CD4-positive, alpha-beta T cell treated with Interleukin-15 for 4 hours (primary cell): ENCODE data around the gene SPRTN.

Experiments
- DNase-seq: peaks from one replicate; pipeline ENCODE4 v3.0.0-alpha.2; 2020; ENCODE audit warnings: low spot score

SPRTN gene

GRCh38 chr1:231338270-231339128 is at the start of gene SPRTN:
TSS of gene SPRTN (plus strand) at chr1:231338293. CDS start at chr1:231338384, 91 bp downstream.
- DNase-seq: no peak

GRCh38 chr1:231295938-231296337 is 42.2 kb upstream of the SPRTN start:
- no peak for DNase-seq

GRCh38 chr1:231301990-231302389 is 36.1 kb upstream of the SPRTN start:
- no peak for DNase-seq

GRCh38 chr1:231310391-231310934 is 27.6 kb upstream of the SPRTN start:
- no peak for DNase-seq

DNA sequence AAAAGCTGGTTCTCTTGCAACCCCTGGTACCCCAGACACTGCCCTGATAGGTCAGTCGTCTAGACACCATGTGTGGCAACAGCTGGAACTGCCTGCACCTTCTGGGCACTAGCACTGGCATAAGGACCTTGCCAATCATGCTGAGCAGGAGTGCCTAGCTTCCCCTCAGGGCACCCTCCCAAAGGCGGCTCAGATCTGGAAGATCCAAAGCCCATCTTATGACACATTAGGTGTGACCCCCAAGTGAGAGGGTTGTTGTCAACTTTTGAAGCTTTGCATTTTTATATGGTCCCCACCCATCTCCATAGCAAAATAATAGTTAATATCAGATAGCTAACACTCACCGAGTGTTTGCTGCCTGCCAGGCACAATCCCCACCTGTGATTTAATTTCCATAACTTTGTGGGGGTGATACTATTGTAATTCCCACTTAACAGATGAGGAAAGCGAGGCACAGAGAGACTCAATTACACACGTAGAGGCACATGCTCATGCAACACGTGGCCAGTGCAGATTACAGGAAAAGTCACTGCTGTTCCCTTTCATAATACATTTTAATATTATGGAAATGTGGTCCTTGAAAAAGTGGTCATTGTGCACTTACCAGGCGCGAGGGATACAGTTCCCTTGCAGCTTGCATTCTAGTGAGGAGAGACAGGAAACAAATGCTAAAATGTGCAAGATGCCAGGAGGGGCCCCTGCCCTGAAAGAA is 26.2 kb upstream of the SPRTN start:
- DNase-seq: no peak

DNA sequence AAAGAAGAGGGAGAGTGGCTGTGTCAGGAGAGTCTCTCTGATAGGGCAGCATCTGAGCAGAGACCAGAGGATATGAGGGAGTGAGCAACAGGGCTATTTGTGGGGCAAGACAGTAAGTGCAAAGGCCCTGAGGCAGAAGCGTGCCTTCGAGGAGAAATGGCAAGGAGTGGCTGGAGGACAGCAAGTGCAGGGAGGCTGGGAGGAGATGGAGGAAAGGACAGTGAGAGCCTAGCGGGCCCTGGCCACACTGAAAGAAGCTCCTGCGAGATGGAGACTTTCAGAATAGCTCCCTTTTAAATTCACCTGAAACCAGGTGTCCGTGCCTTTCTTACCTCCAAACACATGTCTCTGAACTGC is 25.7 kb upstream of the SPRTN start:
- no peak for DNase-seq

DNA sequence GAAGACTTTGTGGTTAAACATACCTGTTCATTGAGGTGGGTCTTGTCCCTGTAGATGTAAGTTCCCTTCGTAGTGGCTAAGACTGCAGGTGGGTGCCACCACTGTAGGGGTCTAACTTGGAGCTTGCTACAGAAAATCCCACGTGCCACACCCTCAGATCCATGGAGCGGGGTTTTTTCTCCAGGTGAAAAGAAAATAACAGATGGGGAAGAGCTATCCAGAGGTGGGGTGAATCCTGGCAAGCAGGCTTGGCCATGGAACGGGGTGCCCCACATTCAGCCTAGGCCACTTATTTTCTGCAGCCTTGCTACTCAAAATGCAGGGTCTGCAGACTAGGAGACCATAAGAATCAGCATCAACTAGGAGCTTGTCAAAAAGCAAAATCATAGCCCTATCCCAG is 24.4 kb upstream of the SPRTN start:
- DNase-seq: no peak

GRCh38 chr1:231315887-231316286 is 22.2 kb upstream of the SPRTN start:
- peak; percentile 27 for DNase-seq

- no peak for DNase-seq
These were observed 20.6 kb upstream of the SPRTN start for GRCh38 chr1:231317306-231318014.

GRCh38 chr1:231318015-231318355 is 20.1 kb upstream of the SPRTN start:
- no peak for DNase-seq

DNA sequence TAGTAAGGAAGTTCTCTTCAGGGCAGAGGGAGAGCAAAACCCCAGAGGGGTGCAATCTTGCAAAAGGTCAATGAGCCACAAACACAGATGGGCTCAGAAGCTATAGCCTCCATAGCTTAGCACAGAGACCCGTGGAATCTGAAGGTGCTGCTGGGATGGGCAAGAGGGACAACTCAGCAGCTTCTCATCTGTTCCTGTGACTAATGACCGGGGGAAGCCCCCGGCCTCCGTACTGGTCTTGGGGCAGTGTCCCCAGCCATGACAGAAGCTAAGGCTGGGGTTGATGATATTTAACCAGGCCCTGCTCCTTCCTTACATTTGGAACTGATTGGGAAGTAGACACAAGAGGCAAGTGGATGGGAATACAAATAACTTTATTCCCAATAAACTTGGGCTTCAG is 19.5 kb upstream of the SPRTN start:
- DNase-seq: no peak

DNA sequence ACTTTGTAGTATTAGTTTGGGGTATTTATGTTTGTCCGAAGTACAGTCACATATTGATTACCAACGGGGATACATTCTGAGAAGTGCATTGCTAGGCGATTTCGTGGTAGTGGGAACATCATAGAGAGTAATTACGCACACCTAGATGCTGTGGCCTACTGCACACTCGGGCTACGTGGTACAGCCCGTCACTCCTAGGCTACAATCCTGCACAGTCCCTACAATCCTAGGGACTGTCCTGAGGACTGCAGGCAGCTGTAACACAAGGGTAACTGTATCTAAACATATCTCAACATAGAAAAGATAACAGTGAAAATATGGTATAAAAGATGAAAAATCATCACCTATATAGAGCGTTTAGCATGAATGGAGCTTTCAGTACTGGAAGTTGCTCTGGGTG is 19.0 kb upstream of the SPRTN start:
- DNase-seq: no peak

DNA sequence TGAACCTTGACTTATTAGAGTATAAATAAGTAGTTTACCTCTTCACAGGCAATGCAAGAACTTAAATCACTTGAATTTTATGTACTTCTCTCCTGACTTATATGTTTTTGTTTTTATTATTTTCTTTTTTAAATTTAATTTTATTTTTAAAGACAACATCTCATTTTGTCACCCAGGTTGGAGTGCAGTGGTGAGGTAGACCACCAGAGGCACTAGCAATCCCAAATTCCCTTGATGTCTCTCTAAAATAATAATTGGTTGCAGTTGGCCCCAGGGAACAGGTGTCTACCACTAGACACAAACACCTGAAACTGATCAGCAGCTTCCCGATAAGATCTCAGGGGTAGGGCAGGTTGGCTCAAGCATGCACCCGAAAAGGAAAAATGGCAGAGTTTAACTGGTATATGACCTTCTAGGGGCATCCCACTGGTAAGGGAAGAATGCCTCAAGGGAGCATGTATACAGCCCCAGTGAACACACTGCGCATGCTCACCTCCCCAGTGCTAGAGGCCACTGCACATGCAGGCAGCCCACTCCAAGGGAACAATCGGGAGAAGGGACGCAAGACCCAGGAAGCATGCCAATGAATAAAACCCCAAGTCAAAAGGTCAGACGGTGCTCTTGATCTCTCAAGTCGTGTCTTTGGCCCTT is 15.1 kb upstream of the SPRTN start:
- no peak for DNase-seq

GRCh38 chr1:231324660-231325059 is 13.4 kb upstream of the SPRTN start:
- no peak for DNase-seq

DNA sequence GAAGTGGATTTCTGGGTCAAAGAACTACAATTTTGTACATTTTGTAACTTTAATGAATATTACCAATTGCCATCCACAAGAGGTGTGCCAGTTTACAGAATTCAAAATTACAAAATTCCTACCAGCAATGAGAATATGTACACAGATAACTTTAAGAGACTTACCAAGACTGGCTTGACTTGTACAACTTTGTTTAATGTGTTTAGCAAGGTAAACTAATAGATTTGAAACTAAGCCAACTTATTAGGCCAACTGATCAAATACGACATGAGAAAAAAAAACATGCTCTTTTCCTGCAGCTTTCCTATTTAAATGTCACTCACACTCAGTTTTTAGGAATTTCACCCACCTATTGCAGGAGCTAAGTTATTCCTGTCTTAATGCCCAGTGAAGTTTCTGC is 11.8 kb upstream of the SPRTN start:
- DNase-seq: no peak

- no peak for DNase-seq
These were observed 10.5 kb upstream of the SPRTN start for GRCh38 chr1:231327617-231328016.

DNA sequence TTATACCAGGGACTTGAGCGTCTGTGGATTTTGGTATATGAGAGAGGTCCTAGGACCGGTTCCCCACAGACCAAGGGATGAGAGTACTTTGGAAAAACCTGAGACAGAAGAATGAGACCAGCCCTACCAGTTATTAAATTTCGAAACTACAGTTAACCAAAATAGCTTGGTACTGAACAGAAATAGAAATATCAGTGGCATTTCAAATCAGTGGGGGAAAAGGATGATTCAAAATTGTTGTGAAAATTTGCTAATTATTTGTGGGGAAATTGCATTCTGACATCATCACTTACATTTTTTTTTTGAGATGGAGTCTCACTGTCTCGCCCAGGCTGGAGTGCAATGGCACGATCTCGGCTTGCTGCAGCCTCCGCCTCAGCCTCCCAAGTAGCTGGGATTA is 8.6 kb upstream of the SPRTN start:
- DNase-seq: no peak

DNA sequence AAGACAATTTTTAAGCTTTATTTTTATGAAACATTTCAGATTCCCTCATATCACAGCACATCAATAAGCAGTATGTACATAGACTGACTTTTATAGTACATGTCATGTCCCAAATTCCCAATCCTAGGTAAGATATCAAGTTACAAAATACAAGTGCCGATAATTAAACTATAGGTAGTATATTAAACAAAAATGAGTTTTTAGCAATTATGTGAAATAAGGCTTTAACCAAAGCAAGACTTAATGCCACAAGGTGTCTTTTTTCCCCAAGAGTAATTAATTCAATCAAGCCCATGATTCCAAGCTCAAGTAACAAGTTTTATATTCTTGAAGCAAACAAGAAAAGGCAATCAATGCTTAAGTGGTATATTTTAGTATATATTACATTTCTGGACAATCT is 5.3 kb upstream of the SPRTN start:
- no peak for DNase-seq

DNA sequence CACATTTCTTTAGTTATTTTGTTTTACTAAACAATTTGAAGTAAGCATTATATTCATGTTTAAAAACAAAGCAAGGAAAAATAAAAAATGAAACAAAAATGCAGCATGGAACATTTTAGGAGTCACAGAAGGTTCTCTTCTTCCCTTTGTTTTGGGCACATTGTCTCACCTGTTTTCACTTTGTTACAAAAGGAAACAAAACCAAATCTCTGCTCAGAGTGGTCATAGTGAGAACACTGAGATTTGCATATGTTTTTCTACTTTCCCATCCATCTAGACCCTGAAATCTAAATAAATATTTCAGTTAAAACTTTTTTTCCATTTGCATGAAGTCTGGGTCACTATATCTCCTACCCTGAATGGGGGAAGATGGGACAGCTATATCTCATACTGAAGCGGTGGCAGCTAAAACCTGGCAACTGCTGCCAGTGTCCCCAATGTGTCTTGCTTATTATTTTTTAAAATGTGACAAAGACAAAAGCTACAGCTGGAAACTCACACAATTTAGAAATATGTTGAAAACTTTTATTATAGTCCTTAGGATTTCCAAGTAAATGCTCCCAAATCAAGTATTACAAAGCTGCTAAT is 3.9 kb upstream of the SPRTN start:
- DNase-seq: no peak

GRCh38 chr1:231334952-231335351 is 3.1 kb upstream of the SPRTN start:
- no peak for DNase-seq

DNA sequence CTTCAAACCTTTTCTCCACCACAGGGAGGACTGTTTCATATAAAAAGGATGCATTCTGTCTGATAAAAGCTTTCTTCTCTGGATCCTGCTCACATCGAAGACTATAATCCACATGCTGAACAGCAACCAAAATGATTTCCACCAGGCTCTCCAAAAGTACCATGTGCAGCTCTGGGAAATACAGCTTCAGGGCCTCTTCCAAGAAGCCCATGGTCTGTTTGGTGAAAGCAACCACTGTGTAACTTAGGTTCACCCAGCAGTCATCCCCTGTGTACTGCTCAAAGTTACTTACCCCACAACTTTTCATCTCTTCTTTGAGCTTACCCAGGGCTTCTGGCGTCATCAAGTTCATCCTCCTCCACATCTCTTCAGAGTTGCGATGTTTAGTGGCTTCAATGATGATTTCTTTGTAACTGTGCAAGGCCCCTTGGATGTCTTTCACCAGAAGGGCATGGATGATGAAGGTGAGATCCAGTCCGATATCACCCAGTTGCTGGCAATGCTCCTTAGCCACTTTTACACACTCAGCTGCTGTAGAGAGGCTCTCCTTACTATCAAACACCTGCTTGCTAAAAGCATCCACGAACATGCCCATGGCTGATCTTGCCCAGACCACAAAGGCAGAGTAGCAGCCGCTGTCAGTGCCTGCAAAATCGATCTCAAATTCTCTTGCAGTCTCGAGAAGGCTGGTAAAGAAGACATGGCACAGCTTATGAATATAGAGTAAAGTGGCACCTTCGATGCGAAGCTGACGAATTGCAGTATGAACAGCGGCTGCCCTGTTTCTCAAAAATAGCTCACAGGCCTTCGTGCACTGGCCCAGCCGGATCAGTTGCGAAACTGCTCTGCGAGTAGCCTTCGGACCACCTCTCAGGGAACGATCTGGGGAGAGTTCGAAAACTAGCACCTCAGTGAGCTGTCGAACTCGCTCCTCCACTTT is 2.2 kb upstream of the SPRTN start:
- peak; percentile 10 for DNase-seq
